Hindlimb muscle (tissue), 1 donor: ENCODE data around the gene ARHGEF6. TPM values are rescaled to one million over a fixed set of nuclear protein-coding genes. Genes with fewer than 3 reads are reported as not detected.

Experiments used
- DNase-seq: peaks from one replicate; pipeline ENCODE4 v3.0.0-alpha.2; 2013
- polyA plus RNA-seq: library from polyadenylated mRNA; unstranded; fragments of 120-200 nt; gene quantifications from one replicate; pipeline ENCODE4 v1.2.1, GENCODE V29; 2013; ENCODE audit not compliant: insufficient read length

The ARHGEF6 gene
- polyA plus RNA-seq, 1 donor: 38.2 TPM

DNA sequence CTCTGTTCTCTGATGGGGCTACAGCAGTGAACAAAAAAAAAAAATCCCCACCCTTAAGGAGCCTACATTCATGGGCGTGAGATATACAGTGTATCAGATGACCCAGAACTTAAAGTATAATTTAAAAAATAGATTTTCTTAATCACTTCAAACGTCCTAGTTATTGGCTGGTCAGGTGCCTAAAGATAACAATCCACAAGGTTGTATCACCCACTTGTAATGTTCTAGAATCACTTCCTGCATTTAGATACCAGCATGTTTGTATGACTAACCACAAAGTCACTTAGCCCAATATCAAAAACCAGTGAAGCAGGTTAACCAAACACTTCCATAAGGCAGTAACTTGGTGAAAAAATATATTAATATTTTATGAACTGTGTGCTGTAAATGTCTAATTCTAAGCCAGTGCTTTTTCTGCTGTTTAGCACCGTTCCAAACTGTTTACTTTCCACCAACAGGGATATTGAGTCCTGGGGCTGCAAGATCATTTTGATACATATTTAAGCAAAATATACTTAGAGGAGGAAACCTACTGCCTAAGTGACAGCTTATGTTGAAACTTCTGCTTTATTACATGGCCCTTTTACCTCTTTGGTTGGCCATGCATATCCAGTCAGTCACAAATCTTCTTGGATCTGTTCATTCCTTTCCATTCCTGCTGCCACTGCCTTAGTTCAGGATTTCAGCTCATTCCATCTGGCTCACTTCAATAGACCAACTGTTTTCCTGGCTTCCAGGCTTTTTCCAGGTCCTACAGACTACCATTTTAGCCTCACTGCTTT is 89.5 kb downstream of the ARHGEF6 start:
- no peak for DNase-seq

DNA sequence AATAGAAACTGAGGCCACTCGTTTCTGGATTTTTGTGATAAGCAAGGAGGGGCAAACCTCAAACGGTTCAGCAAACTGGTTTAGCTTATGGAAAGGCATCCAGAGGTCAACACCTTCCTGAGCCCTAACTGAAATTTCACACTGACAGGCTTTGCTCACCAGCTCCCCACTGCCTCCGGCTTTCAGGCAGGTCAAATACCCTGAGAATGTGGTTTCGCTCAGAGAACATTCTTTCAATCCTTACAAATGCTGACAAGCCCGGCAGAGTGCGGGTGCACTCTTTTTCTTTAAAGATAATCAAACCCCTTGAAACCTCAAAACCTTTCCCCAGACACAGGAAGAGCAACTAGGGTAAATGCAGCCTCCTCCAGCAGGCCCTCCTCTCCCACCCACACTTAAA is 91.3 kb downstream of the ARHGEF6 start:
- DNase-seq: no peak

DNA sequence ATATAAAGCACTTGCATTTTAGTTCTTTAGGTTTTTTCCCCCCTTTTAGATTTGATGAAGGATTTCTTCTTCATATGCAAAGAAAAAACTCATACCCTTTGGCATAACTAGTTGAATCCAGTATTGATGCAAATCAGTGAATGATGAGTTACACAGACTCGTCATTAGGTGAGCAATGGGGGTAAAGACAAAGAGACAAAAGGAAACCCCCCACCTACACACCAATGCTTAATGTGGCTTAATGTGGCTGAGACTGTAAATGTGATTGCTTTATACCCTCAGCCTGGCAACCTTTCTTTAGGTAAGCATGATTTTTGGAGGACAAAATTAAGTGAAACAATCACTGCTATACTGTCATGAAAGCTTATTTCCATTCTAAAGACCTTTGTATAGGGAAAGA is 93.3 kb downstream of the ARHGEF6 start:
- DNase-seq: no peak

DNA sequence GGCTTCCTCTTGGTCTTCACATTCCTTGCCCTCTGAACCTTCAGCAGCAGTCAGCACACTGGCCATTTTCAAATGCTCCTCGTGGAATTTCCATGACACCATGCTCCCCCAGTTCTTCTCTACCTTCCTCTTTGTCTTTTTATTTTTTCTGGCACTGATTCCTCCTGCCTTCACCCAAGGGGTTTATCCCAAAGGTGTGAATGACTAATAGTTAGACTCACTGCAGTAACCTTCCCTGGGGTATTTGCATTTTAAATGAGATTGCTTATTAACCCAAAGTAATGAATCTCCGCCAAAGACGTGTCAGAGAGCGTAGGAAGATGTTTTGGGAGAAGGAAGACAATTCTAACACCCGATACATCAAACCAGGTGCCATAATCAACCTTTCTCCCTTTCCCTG is 96.6 kb downstream of the ARHGEF6 start:
- DNase-seq: no peak

DNA sequence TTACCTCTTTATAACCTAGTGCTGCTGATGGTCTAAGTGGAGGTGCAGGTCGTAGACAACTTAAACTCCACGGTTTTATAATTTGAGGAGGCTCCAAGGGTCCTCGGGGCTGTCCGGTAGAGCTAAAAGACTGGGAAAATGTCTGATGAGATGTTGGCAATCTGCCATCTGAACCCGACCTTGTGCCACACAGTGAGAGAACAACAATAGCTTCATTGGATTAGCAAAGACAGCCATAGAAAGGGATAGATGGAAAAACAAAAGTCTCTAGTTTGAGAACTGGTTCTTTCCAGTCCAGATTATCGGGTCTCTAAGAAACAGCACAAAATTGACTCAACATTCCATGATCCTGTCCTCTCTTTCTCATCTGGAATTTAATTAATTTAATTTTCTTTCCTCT is 101.2 kb downstream of the ARHGEF6 start:
- DNase-seq: no peak

DNA sequence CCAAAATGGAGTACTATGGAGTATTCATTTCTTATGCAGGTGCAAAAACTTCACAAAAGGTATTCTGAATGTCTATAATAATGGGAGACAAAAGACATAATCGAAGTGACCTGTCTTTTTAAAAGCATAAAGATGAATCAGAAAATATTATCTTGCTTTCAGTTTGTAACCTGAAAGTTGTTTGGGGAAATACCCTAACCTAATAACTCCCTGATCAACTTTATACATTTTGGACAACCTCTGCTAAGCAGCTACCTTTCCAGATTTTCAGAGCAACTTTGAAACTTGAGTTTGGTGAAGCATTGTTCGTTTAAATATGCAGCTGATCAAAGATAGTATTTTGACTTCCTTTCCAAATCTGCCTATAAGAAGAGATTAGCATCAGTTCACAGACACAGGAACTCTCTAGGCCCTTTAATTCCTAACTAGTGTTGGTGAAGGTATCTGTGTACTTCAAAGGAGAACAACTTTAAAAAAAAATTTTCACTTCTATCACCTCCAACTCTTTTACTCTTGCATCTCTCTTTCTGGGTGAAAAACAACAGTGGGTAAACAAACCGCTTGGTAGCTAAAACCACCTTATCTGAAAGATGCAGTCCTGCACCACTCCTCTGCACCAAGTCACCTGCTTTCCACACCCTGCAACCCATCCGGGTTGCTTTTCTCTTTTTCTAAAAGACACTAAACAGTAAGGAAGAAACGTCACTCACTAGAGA is 106.3 kb downstream of the ARHGEF6 start:
- DNase-seq: no peak

DNA sequence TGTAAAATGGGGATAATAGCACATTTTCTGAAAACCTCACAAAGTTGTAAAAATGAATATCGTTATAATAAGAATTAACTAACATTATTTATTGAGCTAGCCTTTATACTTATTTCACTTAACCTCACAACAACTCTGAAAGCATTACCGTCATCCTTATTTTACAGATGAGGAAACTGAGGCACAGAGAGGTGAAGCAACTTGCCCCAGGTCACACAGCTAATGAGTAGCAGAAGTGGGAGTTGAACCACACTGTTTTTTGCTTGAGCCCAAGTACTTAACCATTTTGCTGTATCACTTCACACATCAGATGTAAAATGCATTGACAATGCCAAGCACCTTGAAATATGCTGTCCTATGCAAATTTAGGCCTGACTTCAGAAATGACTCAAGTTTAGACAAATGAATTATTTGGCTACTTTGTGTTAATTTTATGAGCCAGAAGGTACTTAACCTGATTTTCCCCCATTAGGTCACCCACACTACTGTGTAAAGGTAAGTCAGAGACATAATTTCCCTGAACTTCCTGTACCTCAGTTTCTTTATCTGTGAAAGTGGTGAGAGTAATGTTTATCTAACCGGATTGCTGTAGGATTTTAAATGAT is 109.6 kb downstream of the ARHGEF6 start:
- DNase-seq: no peak

DNA sequence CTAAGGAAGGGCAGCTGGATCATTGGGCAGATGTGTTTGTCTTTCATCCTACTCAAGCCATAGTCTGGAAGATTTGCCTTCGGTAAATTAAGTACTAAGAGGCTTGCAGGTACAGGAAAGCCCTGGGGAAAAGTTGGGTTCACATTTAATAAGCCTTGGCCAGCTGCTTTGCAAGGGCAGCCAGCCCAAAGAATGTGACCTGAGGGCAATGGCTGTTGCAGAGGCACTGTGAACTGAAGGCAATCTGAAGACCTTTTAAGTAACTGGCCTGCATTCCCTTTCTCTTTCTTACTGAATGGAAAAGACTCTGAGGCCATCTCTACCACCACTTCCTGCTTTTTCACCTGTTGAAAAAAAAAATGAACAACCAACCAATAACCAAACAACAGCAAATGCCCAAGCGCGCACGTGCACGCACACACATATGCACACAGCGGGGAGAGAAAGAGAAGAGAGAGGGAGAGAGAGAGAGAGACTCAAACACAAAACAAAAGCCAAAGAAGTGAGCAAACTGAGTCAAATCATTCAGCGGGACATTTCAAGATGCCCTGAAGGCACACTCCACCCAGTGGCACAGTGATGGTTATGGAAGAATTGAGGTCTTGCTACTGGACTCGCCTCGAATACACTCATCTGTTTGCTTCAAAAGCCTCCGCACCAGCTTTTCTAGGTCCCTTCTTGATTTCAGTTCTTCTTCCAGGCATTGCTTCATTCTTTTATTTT is 113.1 kb downstream of the ARHGEF6 start:
- DNase-seq: no peak

DNA sequence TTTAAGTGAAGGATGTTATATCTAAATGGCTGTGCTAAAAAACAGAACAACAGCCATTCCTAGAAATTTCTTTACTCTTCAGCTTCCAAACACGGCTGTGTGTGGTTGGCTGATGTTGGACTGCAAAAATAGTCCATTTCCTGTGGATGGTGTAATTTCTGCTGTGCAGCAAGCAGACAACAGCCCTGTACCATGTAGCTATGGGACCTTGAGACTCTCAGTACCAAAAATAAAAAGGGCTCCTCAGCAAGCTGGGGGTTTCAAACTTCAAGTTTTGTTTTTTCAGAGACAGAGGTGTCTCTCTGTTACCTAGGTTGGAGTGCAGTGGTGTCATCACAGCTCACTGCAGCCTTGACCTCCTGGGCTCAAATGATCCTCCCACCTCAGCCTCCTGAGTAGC is 114.6 kb downstream of the ARHGEF6 start:
- DNase-seq: no peak

DNA sequence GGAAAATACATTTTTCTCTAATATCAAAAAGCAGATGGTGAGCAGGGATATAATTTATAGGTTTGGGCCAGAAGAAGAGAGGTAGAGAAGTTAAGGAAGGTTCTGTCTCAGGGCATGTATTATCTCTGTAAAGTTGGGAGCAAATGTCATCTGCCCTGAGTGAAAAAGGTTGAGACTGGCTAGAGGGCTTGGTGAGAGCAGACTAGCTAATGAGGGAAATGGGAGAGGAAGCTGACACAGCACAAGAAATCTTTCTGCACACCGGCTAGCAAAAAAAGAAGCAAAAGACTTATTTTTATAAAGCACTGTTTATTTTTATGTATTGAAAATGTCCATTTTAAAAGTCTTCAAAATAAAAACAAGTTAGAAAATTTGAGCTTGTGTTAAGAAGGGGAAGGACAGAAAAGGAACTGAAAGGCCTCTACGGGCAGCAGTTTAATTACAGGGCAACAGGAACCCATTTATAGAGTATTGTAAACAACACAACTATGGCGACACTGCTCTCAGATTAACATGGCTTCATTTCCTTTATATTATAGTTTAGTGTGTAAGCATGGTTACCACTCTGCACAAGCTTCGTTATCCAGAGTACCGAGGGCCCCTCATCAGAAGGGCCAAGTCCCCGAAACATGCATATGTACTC is 115.4 kb downstream of the ARHGEF6 start:
- no peak for DNase-seq

DNA sequence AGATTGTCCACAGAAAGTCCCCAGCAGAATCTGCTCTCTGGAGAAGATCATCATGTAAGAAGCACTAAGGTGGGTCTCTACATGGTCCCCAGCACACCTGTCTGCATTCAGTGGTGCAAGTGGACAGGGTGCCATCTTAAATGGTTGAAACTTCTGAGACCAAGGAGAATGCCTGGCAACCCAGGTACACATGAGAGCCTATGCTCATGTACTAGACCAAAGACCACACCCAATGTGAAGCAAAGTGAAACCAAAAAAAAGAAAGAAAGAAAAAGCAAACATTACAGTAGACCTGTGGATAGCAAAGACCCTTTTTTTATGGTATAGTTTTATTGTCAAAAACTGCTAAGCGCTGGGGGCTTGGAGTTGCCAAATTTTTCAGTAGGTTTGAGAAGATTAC is 117.8 kb downstream of the ARHGEF6 start:
- DNase-seq: no peak

DNA sequence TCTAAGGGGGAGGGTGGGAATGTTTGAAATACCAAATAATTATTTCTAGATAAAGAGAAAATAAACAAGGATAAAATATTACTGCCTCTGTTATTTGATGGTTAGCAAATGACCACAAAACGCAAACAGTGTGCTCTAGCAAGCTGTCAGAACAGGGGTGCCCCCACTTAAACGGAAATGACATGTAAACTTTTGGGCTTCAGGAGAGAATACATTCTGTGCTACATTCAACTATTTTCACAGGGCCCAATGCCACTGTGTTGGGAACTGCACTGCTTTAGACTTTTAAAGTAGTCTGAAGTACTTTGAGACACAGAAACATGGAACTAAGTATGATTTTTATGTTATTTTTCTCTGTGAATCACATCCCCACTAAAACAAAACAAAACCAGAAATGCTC is 118.6 kb downstream of the ARHGEF6 start:
- DNase-seq: no peak

DNA sequence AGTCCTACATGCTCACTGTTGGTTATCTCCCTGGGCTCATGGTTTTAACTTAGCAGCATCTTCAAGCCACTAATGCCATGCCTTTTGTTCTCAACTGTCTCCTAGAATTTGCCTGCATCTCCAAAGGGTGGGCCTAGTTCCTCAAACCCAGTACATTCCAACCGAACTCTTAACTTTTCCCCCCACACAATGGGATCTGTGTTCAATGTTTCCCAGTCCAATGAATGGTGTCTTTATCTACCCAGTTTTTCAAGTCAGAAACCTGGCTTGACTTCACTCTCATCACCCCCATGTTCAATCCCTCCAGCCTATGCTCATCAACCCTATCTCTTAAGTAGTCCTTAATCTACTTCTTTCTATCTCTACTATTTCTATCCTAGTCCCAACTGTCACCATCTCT is 119.8 kb downstream of the ARHGEF6 start:
- no peak for DNase-seq

DNA sequence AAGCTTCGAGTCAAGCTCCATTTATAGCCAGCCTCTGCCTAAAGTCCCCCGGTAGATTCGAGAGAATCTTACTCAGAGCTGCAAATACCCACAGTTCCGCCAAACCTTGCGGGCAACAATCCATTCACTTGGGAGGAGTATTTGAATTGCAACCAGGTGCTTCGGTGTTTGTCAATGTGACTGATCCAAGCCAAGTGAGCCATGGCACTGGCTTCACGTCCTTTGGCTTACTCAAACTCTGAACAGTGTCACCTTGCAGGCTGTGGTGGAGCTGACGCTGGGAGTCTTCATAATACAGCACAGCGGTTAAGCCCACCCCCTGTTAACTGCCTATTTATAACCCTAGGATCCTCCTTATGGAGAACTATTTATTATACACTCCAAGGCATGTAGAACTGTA is 121.6 kb downstream of the ARHGEF6 start:
- no peak for DNase-seq

DNA sequence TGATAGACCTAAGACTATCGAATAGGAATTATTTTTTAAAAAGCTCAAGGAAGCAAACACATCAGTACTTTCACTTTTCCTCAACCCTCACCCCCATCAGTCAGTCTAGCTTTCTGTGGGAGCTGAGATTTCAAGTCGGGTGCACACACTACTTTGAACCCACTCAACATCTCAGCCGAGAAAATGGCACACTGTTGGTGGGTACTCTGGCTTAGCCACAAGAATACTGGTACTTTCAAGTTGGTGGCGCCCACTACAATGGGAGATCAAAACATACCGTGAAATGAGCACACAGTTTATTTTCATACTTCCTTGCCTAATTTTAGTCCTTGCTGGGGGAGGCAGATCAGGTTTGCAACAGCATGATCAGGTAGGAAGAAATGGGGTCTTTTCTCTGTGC is 122.6 kb downstream of the ARHGEF6 start:
- DNase-seq: no peak

DNA sequence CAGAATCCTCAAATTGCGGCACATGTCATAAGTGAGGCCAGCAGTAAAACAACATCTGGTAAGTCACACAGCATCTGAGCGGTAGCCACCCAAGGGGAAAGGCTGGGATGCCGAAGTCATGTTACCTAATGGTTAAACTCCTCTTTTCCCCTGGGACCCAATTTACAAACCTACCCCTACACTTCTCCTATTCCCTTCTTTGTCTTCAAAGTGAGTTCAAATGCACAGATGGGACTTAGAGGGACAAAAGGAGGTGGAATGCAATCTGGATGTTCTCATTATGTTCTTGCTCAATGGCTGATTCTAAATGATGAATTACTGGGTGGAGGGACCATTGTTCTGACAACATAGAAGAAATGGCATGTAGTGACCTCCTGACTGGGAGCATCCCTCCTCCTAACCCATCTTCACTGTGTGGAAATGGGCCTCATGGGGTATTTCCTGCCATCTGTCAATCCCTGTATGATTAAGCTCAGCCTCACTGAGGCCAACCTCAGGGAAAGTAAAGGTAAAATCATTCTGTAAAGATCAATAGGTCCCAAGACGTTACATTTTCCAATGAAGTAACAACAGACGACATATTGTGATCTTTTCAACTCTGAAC is 124.3 kb downstream of the ARHGEF6 start:
- no peak for DNase-seq

DNA sequence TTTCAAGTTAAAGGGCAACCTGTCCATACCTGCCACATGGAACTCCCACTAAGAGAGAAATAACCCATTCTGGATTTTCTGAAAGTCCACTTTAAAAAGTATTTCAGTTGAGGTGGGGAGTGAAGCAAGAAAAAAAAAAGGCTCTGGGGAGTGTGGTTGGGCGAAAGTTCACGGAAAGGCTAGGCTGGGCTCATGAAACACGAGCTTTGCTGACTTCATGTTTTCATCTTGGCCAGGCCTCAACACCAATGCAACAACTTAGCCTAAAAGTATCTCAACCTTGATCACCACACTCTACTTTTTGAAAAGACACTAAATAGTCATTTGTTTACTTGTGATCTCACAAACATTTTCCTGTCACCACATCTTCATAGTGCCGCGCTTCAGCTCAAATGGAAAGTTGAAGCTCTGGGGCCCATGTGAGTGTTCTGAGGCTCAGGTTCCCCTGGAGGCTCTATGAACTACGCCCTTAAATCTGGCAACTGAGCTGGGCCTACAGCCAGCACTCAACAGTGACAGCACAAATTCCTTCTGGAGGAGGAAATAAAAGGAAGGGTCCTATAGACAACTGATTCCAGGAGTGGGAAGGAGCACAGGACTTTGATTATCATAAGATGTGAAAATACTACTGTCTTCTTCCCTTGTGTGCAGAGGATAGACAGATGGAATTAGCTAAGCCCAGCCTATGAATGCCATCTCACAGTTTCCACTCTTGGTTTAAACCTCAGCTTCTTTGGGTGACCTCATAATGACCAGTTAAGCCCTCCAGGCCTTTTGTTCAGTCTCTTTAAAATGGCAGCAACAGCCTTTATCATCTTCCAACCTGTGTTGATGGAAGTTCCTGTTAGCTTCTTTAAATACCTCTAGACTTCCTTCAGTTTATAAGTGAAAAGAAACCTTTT is 127.7 kb downstream of the ARHGEF6 start:
- peak; percentile 13 for DNase-seq

DNA sequence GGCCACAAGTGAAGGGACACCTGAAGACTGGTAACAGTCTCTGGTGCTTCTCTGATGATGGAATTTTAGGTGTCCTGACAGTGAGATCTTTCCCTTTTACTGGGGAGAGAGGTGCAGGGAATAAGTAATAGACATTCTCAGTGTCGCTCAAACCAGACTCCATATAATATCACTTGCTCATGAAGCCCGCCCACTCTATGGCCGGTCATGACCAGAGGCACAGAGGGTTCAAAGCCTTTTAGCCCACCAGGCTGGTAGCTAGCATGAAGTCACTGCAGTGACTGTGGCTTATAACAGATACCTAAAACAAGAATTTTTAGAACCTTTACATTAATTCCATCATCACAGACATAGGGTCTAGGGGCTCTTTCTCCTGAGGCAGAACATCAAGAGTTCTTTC is 129.9 kb downstream of the ARHGEF6 start:
- no peak for DNase-seq

DNA sequence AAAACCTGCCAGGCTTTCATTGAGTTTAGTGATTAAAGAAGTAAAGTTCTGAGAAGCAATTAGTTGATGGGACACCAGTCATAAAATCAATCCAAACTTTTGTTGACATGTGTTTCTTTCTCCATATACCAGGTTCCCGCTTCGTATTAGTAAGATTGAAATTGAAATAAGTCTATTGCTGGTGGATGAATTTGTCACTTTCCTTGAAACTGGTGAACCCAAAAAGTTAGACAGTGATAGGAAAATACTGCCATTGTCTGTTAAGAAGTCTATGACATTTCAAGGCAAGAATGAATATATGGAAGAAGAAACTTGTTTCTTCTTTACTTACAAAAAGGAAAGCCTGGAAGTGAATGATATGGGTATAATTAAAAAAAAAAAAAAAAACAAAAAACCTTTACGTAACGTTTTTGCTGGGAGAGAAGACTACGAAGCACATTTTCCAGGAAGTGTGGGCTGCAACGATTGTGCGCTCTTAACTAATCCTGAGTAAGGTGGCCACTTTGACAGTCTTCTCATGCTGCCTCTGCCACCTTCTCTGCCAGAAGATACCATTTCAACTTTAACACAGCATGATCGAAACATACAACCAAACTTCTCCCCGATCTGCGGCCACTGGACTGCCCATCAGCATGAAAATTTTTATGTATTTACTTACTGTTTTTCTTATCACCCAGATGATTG is 132.9 kb downstream of the ARHGEF6 start, which contains the start of gene CD40LG:
Gene CD40LG, plus strand, starts transcription at position 482 of the 684 bp plus-strand sequence. Its CDS starts 91 bp downstream, at position 573.
- no peak for DNase-seq

DNA sequence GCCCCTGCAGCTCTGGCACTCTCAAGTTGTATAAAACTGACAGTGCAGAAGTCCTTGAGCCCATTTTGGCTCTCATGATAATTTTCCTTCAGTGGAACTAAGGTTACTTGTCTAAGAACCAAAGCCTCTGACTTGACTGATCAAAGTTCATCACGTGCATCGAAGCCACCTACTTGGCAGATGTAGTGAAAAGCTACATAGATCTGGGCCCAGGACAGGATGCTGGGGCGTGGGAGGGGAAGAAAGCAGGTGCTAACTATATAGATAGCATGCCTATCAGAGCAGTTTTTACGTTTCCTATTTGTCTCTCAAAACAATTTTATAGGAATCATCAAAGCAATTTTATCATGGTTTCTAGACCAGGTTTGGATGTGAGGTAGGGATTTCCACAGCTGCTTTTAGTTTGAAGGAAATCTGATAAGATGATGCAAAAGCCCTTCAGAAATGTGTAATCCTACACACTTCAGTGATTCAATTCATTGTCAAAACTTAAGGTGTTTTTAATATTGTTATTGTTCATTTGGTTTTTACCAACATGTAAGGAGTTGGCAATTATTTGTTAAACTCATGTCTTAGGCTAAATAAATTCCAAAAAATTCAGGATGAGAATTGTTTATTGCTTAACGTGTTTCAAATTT is 134.0 kb downstream of the ARHGEF6 start:
- DNase-seq: no peak
